Right lobe of liver (tissue), 6 donors: ENCODE measurements around the gene RASSF4. TPM values are rescaled to one million over a fixed set of nuclear protein-coding genes. Genes with fewer than 3 reads are reported as not detected.

ENCODE experiments used
- ATAC-seq, 4 donors: fragments of 200-7000 bp; cut with Tn5 transposase; one replicate each; pipeline ENCODE4 v1.9.1; 2020; ENCODE audit warnings: mild to moderate bottlenecking in 4 of 4, moderate library complexity in 4 of 4
- DNase-seq, 3 donors: peaks; one replicate each; pipeline ENCODE4 v3.0.0-alpha.2; 2020
- H3K27ac ChIP-seq, 3 donors: fragments of 200-600 bp; one replicate each; pipeline ENCODE4 v1.8.0; 2022
- H3K27me3 ChIP-seq, 2 donors: fragments of 200-600 bp; one replicate each; pipeline ENCODE4 v1.8.0; 2022
- H3K36me3 ChIP-seq, 4 donors: fragments of 200-600 bp; sonication (generic) in 1 of 4; one replicate each; pipeline versions ENCODE4 v1.5.1 to v1.8.0; 2017 to 2022; ENCODE audit warnings: control low read depth in 1 of 4
- H3K4me1 ChIP-seq, 4 donors: fragments of 200-600 bp; sonication (generic) in 1 of 4; one replicate each; pipeline versions ENCODE4 v1.5.1 to v1.8.0; 2017 to 2022; ENCODE audit warnings: control low read depth in 1 of 4
- H3K4me3 ChIP-seq, 3 donors: fragments of 200-600 bp; one replicate each; pipeline ENCODE4 v1.8.0; 2022
- H3K9me3 ChIP-seq, 4 donors: fragments of 200-600 bp; sonication (generic) in 1 of 4; one replicate each; pipeline versions ENCODE4 v1.5.1 to v1.8.0; 2017 to 2022; ENCODE audit warnings: control low read depth in 1 of 4
- POLR2A ChIP-seq: fragments of 450-650 bp; IDR thresholded peaks from one replicate; pipeline ENCODE4 v1.6.1; 2017; ENCODE audit warnings: antibody characterized with exemption, mild to moderate bottlenecking
- WGBS: methylation state at CpG from one replicate; pipeline ENCODE4 v1.1.6; 2018; ENCODE audit warnings: low coverage, low lambda C conversion rate; ENCODE audit not compliant: insufficient coverage; ENCODE audit errors: missing lambda C conversion rate; 5-methylcytosine and 5-hydroxymethylcytosine counted together
- intact Hi-C, 2 donors: fragments of 100-400 bp; cut with DNase I; formaldehyde crosslinking; loops; one replicate each; pipeline versions ENCODE4 v1.11.2 to v1.14.1; 2022
- total RNA-seq, 6 experiments: library from RNA; depleted of rRNA in 2 of 6; stranded (reverse); fragments of >200 nt in 2 of 6; fragmentation: NEBNext Ultra II Directional in 3 of 6; extraction: Animal tissue kit (Norgen Biotek cat#: 25700) in 3 of 6; gene quantifications; one replicate each; pipeline versions ENCODE4 v1.1.0 to v1.2.4, GENCODE V29; 2016 to 2023
- TF ChIP-seq, protein P1 (sequence below), 4 donors: fragments of 200-600 bp in 3 of 4; fragments of 450-650 bp in 1 of 4; IDR thresholded peaks; one replicate each; pipeline versions ENCODE4 v1.5.1 to v1.8.0; 2016 to 2022; ENCODE audit warnings: antibody characterized with exemption in 4 of 4, mild to moderate bottlenecking in 2 of 4
- donor health status: DM: no; HTN: yes; CAD: no.
- donor health status: DM: no; HTN: no; CAD: no.
- donor health status: DM: no; HTN: no; CAD: no.
- donor health status: DM: no; HTN: yes; CAD: no.
- donor health status: DM: no; HTN: yes; CAD: no.

RASSF4 gene
- total RNA-seq, 6 experiments from 2014 or later, result 13.6 to 28.5 (median 19.6) TPM

DNA sequence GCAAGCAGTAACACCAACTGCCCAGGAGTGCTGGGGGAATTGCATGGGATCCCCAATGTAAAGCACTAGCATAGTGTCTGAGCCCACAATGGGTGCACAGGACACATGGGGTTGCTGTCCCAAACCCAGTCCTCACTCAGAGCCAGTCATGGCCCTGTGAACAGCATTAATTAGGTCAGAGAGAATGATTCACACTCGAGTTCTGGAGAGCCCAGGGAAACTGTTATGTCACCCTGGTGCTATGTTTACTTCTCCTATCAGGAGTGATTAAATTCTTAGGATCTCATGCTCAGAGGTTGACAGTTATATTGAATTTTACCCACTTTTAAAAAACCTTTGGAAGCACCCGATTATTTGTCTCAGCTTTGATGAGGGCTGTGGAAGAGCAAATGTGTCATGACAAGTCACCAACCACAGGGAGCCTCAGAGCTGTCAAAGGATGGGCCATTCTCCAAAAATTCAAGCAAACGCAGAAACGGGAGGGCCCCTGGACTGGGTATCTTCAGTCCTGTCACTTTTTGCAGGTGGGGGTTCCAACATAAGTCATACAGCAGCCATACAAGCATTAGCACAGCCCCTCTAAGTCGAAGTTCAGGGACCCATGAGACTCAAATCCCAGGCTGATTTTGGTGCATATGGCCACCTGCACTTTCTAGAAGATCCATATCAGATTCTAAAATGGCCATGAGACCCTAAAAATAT, 1.3 kb upstream of the RASSF4 start:
- no peaks in the 10 kb centered on the region for H3K27me3 ChIP-seq
- H3K27ac ChIP-seq, result peak overlapping the region; percentile 81 to 91 (median 84)
- intact Hi-C loops, result no loop called here
- peaks cover 0 to 46% (median 7%) of the 10 kb centered on the region in 4 donors for H3K4me1 ChIP-seq
- no peaks in the 10 kb centered on the region for H3K9me3 ChIP-seq
- DNase-seq (peak in 1 of 3 donors; percentile 38), ATAC-seq (peak in 2 of 4 donors; percentile 6 to 65)
- H3K36me3 ChIP-seq, result peaks cover 0 to 4% (median 0%) of the 10 kb centered on the region in 4 donors
- TF ChIP-seq, protein P1, sequence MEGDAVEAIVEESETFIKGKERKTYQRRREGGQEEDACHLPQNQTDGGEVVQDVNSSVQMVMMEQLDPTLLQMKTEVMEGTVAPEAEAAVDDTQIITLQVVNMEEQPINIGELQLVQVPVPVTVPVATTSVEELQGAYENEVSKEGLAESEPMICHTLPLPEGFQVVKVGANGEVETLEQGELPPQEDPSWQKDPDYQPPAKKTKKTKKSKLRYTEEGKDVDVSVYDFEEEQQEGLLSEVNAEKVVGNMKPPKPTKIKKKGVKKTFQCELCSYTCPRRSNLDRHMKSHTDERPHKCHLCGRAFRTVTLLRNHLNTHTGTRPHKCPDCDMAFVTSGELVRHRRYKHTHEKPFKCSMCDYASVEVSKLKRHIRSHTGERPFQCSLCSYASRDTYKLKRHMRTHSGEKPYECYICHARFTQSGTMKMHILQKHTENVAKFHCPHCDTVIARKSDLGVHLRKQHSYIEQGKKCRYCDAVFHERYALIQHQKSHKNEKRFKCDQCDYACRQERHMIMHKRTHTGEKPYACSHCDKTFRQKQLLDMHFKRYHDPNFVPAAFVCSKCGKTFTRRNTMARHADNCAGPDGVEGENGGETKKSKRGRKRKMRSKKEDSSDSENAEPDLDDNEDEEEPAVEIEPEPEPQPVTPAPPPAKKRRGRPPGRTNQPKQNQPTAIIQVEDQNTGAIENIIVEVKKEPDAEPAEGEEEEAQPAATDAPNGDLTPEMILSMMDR (IDR thresholded peaks at IDR 0.05), result no peak
- TF ChIP-seq POLR2A, result no peak
- 15% methylated on average over 3 of the region's 5 CpGs for WGBS
- H3K4me3 ChIP-seq, result peak overlapping the region; percentile 66 to 86 (median 81)

- DNase-seq, result no peak
- peak overlapping the region; percentile 66 to 86 (median 81) for H3K4me3 ChIP-seq
- ATAC-seq, result no peak
- peak overlapping the region; percentile 81 to 91 (median 84) for H3K27ac ChIP-seq
- H3K4me1 ChIP-seq, result peaks cover 0 to 51% (median 10%) of the 10 kb centered on the region in 4 donors
- intact Hi-C loops, result no loop called here
- TF ChIP-seq, protein P1 (IDR thresholded peaks at IDR 0.05), result no peak
- TF ChIP-seq POLR2A, result no peak
- H3K9me3 ChIP-seq, result no peaks in the 10 kb centered on the region
- peaks cover 0 to 3% (median 0%) of the 10 kb centered on the region in 4 donors for H3K36me3 ChIP-seq
- 0% methylated on average over 6 of the region's 6 CpGs for WGBS
- H3K27me3 ChIP-seq, result no peaks in the 10 kb centered on the region
Observed at GRCh38 chr10:44958898-44959246, 730 bp upstream of the RASSF4 start.

DNA sequence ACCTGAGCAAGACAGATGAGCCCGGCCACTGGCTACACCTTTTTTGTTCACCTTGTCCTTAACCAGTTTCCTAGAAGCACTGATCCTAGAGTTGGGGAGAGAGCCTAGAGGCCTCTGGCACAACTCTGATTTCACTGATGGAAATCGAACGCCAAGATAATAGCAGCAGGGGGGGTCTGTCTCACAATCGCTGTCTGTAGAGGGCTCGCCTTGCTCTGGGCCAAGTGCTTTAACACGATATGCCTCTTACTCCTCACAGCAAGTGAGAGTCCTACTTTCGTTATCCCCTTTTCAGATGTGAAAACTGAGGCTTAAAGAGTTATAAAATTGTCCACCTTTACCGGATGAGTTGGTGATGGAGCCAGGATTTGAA, 472 bp downstream of the RASSF4 start:
- intact Hi-C loops, result no loop called here
- H3K36me3 ChIP-seq, result no peaks in the 10 kb centered on the region
- no peaks in the 10 kb centered on the region for H3K27me3 ChIP-seq
- DNase-seq (no peak), ATAC-seq (no peak)
- no peaks in the 10 kb centered on the region for H3K9me3 ChIP-seq
- H3K4me1 ChIP-seq, result peaks cover 0 to 60% (median 15%) of the 10 kb centered on the region in 4 donors
- no peak for TF ChIP-seq POLR2A
- TF ChIP-seq, protein P1 (IDR thresholded peaks at IDR 0.05), result no peak
- peak overlapping the region; percentile 66 to 86 (median 81) for H3K4me3 ChIP-seq
- 21% methylated on average over 6 of the region's 8 CpGs for WGBS
- H3K27ac ChIP-seq, result peak overlapping the region; percentile 29 to 73 (median 71)

- no peak for TF ChIP-seq POLR2A
- TF ChIP-seq, protein P1 (IDR thresholded peaks at IDR 0.05), result no peak
Observed at GRCh38 chr10:44960482-44961229, 1.1 kb downstream of the RASSF4 start.

More at GRCh38 chr10:44960482-44961229, 1.1 kb downstream of the RASSF4 start:
- WGBS, result 51% methylated on average over 2 of the region's 7 CpGs
- intact Hi-C loops, result no loop called here
- peak in 1 of 3 donors; percentile 51 for DNase-seq
- no peak for ATAC-seq
- Histone ChIP-seq H3K27me3 (no peaks in the 10 kb centered on the region), H3K36me3 (no peaks in the 10 kb centered on the region), H3K4me1 (peaks cover 0 to 64% (median 15%) of the 10 kb centered on the region in 4 donors), H3K27ac (peak overlapping the region; percentile 12 to 73 (median 71)), H3K9me3 (no peaks in the 10 kb centered on the region), H3K4me3 (peak overlapping the region; percentile 66 to 86 (median 81))
